WTC11 (cell line): ENCODE results near the gene C19orf47. TPM values are rescaled to one million over a fixed set of nuclear protein-coding genes. Genes with fewer than 3 reads are reported as not detected.
A peak's percentile ranks its signal among the peaks of the same experiment; 100 is the strongest.

Experiments
- ATAC-seq: fragments of 200-7000 bp; cut with Tn5 transposase; 2 replicates; pipeline ENCODE4 v1.10.0; 2021; ENCODE audit warnings: mild to moderate bottlenecking, moderate library complexity
- CTCF ChIA-PET: fragments of 300-600 bp; sonication (Branson Sonifier 250); formaldehyde crosslinking; loops from one replicate; lab custom pipeline; 2021; ENCODE audit warnings: antibody characterized with exemption; lab: Charles Lee
- POLR2A ChIA-PET: fragments of 350-600 bp; sonication (Branson Sonifier 250); formaldehyde crosslinking; loops from one replicate; lab custom pipeline; 2021; ENCODE audit warnings: antibody characterized with exemption; lab: Charles Lee
- DNase-seq: peaks from one replicate; pipeline ENCODE4 v3.0.0; 2021; ENCODE audit warnings: low spot score
- H3K27ac Mint-ChIP-seq: 2 replicates; pipeline ENCODE4 v1.8.0; 2021; ENCODE audit warnings: mixed read lengths
- H3K27me3 Mint-ChIP-seq: 2 replicates; pipeline ENCODE4 v1.8.0; 2021; ENCODE audit warnings: low read depth, mild to moderate bottlenecking, moderate library complexity, mixed read lengths
- H3K36me3 Mint-ChIP-seq: 2 replicates; pipeline ENCODE4 v1.8.0; 2021; ENCODE audit warnings: mixed read lengths
- H3K4me1 Mint-ChIP-seq: 2 replicates; pipeline ENCODE4 v1.8.0; 2022; ENCODE audit warnings: mixed read lengths
- H3K4me3 Mint-ChIP-seq: 2 replicates; pipeline ENCODE4 v1.8.0; 2021; ENCODE audit warnings: mild to moderate bottlenecking, moderate library complexity, mixed read lengths
- H3K9me3 Mint-ChIP-seq: 2 replicates; pipeline ENCODE4 v1.8.0; 2021; ENCODE audit warnings: mixed read lengths
- E2F4 ChIP-seq: sonication (generic); formaldehyde crosslinking; IDR thresholded peaks from 2 replicates; pipeline ENCODE4 v1.8.1; 2022; ENCODE audit warnings: low read depth, mild to moderate bottlenecking, moderate library complexity, missing genetic modification reagents, borderline replicate concordance
- EMX1 ChIP-seq: fragments of 250-450 bp; sonication (Bioruptor Pico); IDR thresholded peaks from 2 replicates; pipeline ENCODE4 v1.8.0; 2021; ENCODE audit warnings: mild to moderate bottlenecking
- ERG ChIP-seq: fragments of 250-450 bp; sonication (Bioruptor Pico); IDR thresholded peaks from 2 replicates; pipeline ENCODE4 v1.8.0; 2021; ENCODE audit warnings: mild to moderate bottlenecking
- FOXJ3 ChIP-seq: sonication (generic); formaldehyde crosslinking; IDR thresholded peaks from 2 replicates; pipeline ENCODE4 v1.9.0; 2021; ENCODE audit warnings: missing genetic modification reagents, mild to moderate bottlenecking, borderline replicate concordance
- FOXP1 ChIP-seq: sonication (generic); formaldehyde crosslinking; IDR thresholded peaks from 2 replicates; pipeline ENCODE4 v1.8.0; 2022; ENCODE audit warnings: missing genetic modification reagents, mild to moderate bottlenecking, moderate library complexity, borderline replicate concordance
- FOXP4 ChIP-seq: sonication (generic); formaldehyde crosslinking; IDR thresholded peaks from 2 replicates; pipeline ENCODE4 v1.8.0; 2022; ENCODE audit warnings: mild to moderate bottlenecking, missing genetic modification reagents
- NFE2L1 ChIP-seq: sonication (generic); formaldehyde crosslinking; IDR thresholded peaks from 2 replicates; pipeline ENCODE4 v1.8.1; 2023; ENCODE audit warnings: missing genetic modification reagents
- RORB ChIP-seq: fragments of 250-450 bp; sonication (Bioruptor Pico); IDR thresholded peaks from 2 replicates; pipeline ENCODE4 v1.9.0; 2021; ENCODE audit warnings: mild to moderate bottlenecking
- SMAD4 ChIP-seq: sonication (generic); formaldehyde crosslinking; IDR thresholded peaks from 2 replicates; pipeline ENCODE4 v1.8.0; 2022; ENCODE audit warnings: mild to moderate bottlenecking, missing genetic modification reagents
- SP1 ChIP-seq: sonication (generic); formaldehyde crosslinking; conservative IDR thresholded peaks from 2 replicates; pipeline ENCODE4 v1.8.1; 2022; ENCODE audit warnings: missing genetic modification reagents
- TEAD1 ChIP-seq: sonication (generic); formaldehyde crosslinking; IDR thresholded peaks from 2 replicates; pipeline ENCODE4 v1.8.0; 2022; ENCODE audit warnings: mild to moderate bottlenecking, missing genetic modification reagents
- USF2 ChIP-seq: sonication (generic); formaldehyde crosslinking; IDR thresholded peaks from 2 replicates; pipeline ENCODE4 v1.8.1; 2023; ENCODE audit warnings: mild to moderate bottlenecking, missing genetic modification reagents, moderate library complexity
- ZNF396 ChIP-seq: fragments of 250-450 bp; sonication (Bioruptor Pico); IDR thresholded peaks from 2 replicates; pipeline ENCODE4 v1.8.0; 2021; ENCODE audit warnings: mild to moderate bottlenecking, moderate library complexity, borderline replicate concordance
- ZNF425 ChIP-seq: fragments of 250-450 bp; sonication (Bioruptor Pico); conservative IDR thresholded peaks from 2 replicates; pipeline ENCODE4 v1.9.0; 2021; ENCODE audit warnings: mild to moderate bottlenecking
- total RNA-seq: library from RNA; stranded (reverse); gene quantifications from 3 replicates; pipeline ENCODE4 v1.2.3, GENCODE V29; 2021

The C19orf47 gene
- total RNA-seq, 1 experiment from 2014 or later = 15.6 TPM

GRCh38 chr19:40367577-40368434, 19.6 kb upstream of the C19orf47 start:
- Mint-ChIP-seq H3K36me3 (peaks cover 13% of the 10 kb centered on the region), H3K27me3 (peaks cover 5% of the 10 kb centered on the region; the same call in 1 of the 2 replicates), H3K4me3 (no peak overlapping the region), H3K9me3 (no peaks in the 10 kb centered on the region), H3K4me1 (peaks cover 12% of the 10 kb centered on the region), H3K27ac (no peak overlapping the region)
- no peak for DNase-seq
- no peak for TF ChIP-seq FOXP4
- no peak for TF ChIP-seq EMX1 (CRISPR knock-in tag)
- TF ChIP-seq ZNF425 (CRISPR knock-in tag) = no peak
- ATAC-seq = no peak
- ChIA-PET CTCF (interaction anchor here (1.3 to 4.1 kb wide), 4 partner anchors 13 to 150 kb away, joined by 4 to 28 read pairs (median 12); partner anchors contain the start of gene TTC9B), POLR2A (interaction anchor here (1.0 to 1.4 kb wide), 2 partner anchors 13 to 53 kb away, joined by 3 to 6 read pairs; no protein-coding TSS in a partner anchor)

GRCh38 chr19:40366697-40367561, 18.7 kb upstream of the C19orf47 start:
- peak; percentile 69 for ATAC-seq
- Mint-ChIP-seq H3K4me3 (peak overlapping the region; percentile 65), H3K9me3 (no peaks in the 10 kb centered on the region), H3K4me1 (peaks cover 12% of the 10 kb centered on the region), H3K27me3 (peaks cover 5% of the 10 kb centered on the region; the same call in 1 of the 2 replicates), H3K27ac (peak overlapping the region; percentile 92), H3K36me3 (peaks cover 7% of the 10 kb centered on the region)
- ChIA-PET POLR2A (interaction anchor here (0.9 to 1.4 kb wide), 4 partner anchors 14 to 54 kb away, joined by 3 to 6 read pairs (median 3); partner anchors contain the start of gene C19orf47), CTCF (interaction anchor here (1.0 to 4.1 kb wide), 11 partner anchors 10 to 232 kb away, joined by 3 to 28 read pairs (median 5); partner anchors contain the start of genes BLVRB, C19orf47, PLD3 and TTC9B)
- peak; percentile 64 for DNase-seq
- no peak for TF ChIP-seq ERG (CRISPR knock-in tag)
- no peak for TF ChIP-seq ZNF396 (CRISPR knock-in tag)
- no peak for TF ChIP-seq FOXP4
- no peak for TF ChIP-seq SMAD4 (CRISPR knock-in tag)
- TF ChIP-seq TEAD1 (CRISPR knock-in tag) = 0 out of 2 replicates have a peak, but pooled peaks have one; percentile 19
- TF ChIP-seq RORB (CRISPR knock-in tag) = no peak
- TF ChIP-seq NFE2L1 (CRISPR knock-in tag) = peak; percentile 98
- 0 out of 2 replicates have a peak, but pooled peaks have one; percentile 45 for TF ChIP-seq SP1
- TF ChIP-seq USF2 (CRISPR knock-in tag) = no peak
- TF ChIP-seq FOXP1 (CRISPR knock-in tag) = 0 out of 2 replicates have a peak, but pooled peaks have one; percentile 22
- TF ChIP-seq E2F4 (CRISPR knock-in tag) = no peak
- TF ChIP-seq FOXJ3 (CRISPR knock-in tag) = no peak
